ENCODE data around the gene IGSF9B. TPM values are rescaled to one million over a fixed set of nuclear protein-coding genes. Genes with fewer than 3 reads are reported as not detected.

IGSF9B gene
- total and polyA plus RNA-seq, 10 of the 15 experiments (the other 5 are each of a cell fraction or from before 2014, with no cell fraction given) = 0.03 to 3.7 (median 0.20) TPM; not detected in 2

GRCh38 chr11:133934599-133935550 is 21.9 kb downstream of the IGSF9B start:
- FAIRE-seq (no peak), DNase-seq (ENCODE audit: low read depth, low spot score) (no peak), ATAC-seq (no peak)
- in situ Hi-C loops (cut with MboI) = no loop called here
- H3K4me1 ChIP-seq (ENCODE audit: control insufficient read depth, insufficient read depth, low read length) = no peaks in the 10 kb centered on the region
- ChIA-PET RAD21 (ENCODE audit: unreplicated experiment) (no interaction called here), POLR2A (no interaction called here), CTCF (no interaction called here), SMC1A (ENCODE audit: uncharacterized antibody, unreplicated experiment) (no interaction called here)
- no peak overlapping the region for H3K9ac ChIP-seq (ENCODE audit: control insufficient read depth, insufficient read depth, low read length)
- no peaks in the 10 kb centered on the region for H4K20me1 ChIP-seq (ENCODE audit: control insufficient read depth, insufficient read depth)
- H3K27ac ChIP-seq (ENCODE audit: control insufficient read depth, insufficient read depth) = no peak overlapping the region
- no peak overlapping the region for H3K4me3 ChIP-seq
- intact Hi-C loops (cut with micrococcal nuclease; ENCODE audit: unreplicated experiment) = no loop called here
- no peak overlapping the region for H2AFZ ChIP-seq (ENCODE audit: control insufficient read depth, low read depth, low read length)
- no peaks in the 10 kb centered on the region for H3K79me2 ChIP-seq (ENCODE audit: control insufficient read depth, insufficient read depth, low read length)
- no peaks in the 10 kb centered on the region; a peak in 1 of 4 replicates for H3K36me3 ChIP-seq (ENCODE audit: control insufficient read depth in 2 of 2, insufficient read depth in 2 of 2, low read length in 1 of 2)
- no peaks in the 10 kb centered on the region for H3K27me3 ChIP-seq (replicated peaks in 1 of 2; ENCODE audit: control insufficient read depth in 2 of 2, insufficient read depth in 2 of 2, low read length in 1 of 2)
- BruUV-seq (replicated peaks) = no TSS peak
- H3K9me3 ChIP-seq (replicated peaks; ENCODE audit: control insufficient read depth, insufficient read depth, low read length) = no peaks in the 10 kb centered on the region
- 50% methylated on average over 33 of the region's 33 CpGs for WGBS (ENCODE audit: insufficient coverage, insufficient replicate concordance, low lambda C conversion rate, missing lambda C conversion rate)
- no peak overlapping the region for H3K4me2 ChIP-seq (ENCODE audit: control insufficient read depth, insufficient read depth)
- TF ChIP-seq SMARCA5 (IDR thresholded peaks at IDR 0.05) = no peak
- TF ChIP-seq SMC3 (IDR thresholded peaks at IDR 0.05; ENCODE audit: borderline replicate concordance, low read length) = no peak
- TF ChIP-seq RELA (IDR thresholded peaks at IDR 0.05; ENCODE audit: borderline replicate concordance, partially characterized antibody) = no peak
- TF ChIP-seq GABPA (IDR thresholded peaks at IDR 0.05; ENCODE audit: low read depth) = no peak
- TF ChIP-seq ASH2L (IDR thresholded peaks at IDR 0.05; ENCODE audit: borderline replicate concordance, low read depth) = no peak
- no peak for TF ChIP-seq PAX5 (IDR thresholded peaks at IDR 0.05; ENCODE audit: borderline replicate concordance, low read depth, low read length)
- no peak for TF ChIP-seq SMAD5 (IDR thresholded peaks at IDR 0.05; ENCODE audit: low read depth)
- TF ChIP-seq PBX3 (IDR thresholded peaks at IDR 0.05; ENCODE audit: insufficient replicate concordance, low read depth, low read length) = peak; percentile 82
- no peak for TF ChIP-seq SREBF2 (IDR thresholded peaks at IDR 0.05; ENCODE audit: low read length)
- TF ChIP-seq ATF2 (IDR thresholded peaks at IDR 0.05; ENCODE audit: low read length) = no peak
- peak; percentile 68 for TF ChIP-seq BCL3 (IDR thresholded peaks at IDR 0.05; ENCODE audit: borderline replicate concordance, insufficient read depth, low read depth, low read length, poor library complexity, severe bottlenecking)
- no peak for TF ChIP-seq ZNF622 (IDR thresholded peaks at IDR 0.05)
- peak; percentile 92 for TF ChIP-seq PKNOX1 (IDR thresholded peaks at IDR 0.05)
- no peak for TF ChIP-seq WRNIP1 (IDR thresholded peaks at IDR 0.05; ENCODE audit: borderline replicate concordance, low read depth, low read length)
- TF ChIP-seq MTA3 (IDR thresholded peaks at IDR 0.05; ENCODE audit: borderline replicate concordance, low read length) = no peak
- no peak for TF ChIP-seq RCOR1 (conservative IDR thresholded peaks at IDR 0.05; ENCODE audit: low read depth, low read length)
- TF ChIP-seq ZBTB33 (IDR thresholded peaks at IDR 0.05) = no peak
